K562 (cell line): ENCODE data around the gene CTSL. TPM values are rescaled to one million over a fixed set of nuclear protein-coding genes. Genes with fewer than 3 reads are reported as not detected.

Source experiments
- ATAC-seq: fragments of 200-7000 bp; cut with Tn5 transposase; 3 replicates; pipeline ENCODE4 v1.9.1; 2020; ENCODE audit warnings: moderate library complexity
- BruUV-seq: library from RNA; stranded (reverse); fragments of 400-500 nt; replicated peaks from 2 replicates; lab custom pipeline; 2021; lab: Mats Ljungman, UMichigan
- CTCF ChIA-PET: fragments of 300-600 bp; formaldehyde crosslinking; extraction: SDS; loops from one replicate; lab custom pipeline; 2021; ENCODE audit warnings: low intra/inter-chr PET ratio; lab: Yijun Ruan, JAX
- POLR2A ChIA-PET: fragments of 300-600, 350-650 bp; sonication (Branson Sonifier 250); formaldehyde crosslinking; extraction: SDS; loops from one replicate; lab custom pipeline; 2021; ENCODE audit warnings: antibody characterized with exemption, inconsistent platforms; lab: Yijun Ruan, JAX
- DNase-seq, 4 experiments: peaks; one replicate each; pipeline versions ENCODE4 v3.0.0 to v3.0.0-alpha.2; 2011 to 2018; ENCODE audit warnings: low spot score in 3 of 4, mixed read lengths in 3 of 4; ENCODE audit errors: extremely low read depth in 1 of 4
- FAIRE-seq: peaks from 2 replicates; lab custom pipeline; 2011; peaks lifted over from hg19 to GRCh38; lab: Jason Lieb, UNC
- H2AFZ ChIP-seq: 2 replicates; pipeline ENCODE4 v1.6.0; 2011; ENCODE audit warnings: low read depth, low read length, control low read depth, inconsistent platforms
- H3K27ac ChIP-seq: fragments of 200-600 bp; 3 replicates; pipeline ENCODE4 v1.8.0; 2011; ENCODE audit warnings: low read depth, mild to moderate bottlenecking, control low read depth, inconsistent platforms, low read length, moderate library complexity, mixed read lengths; ENCODE audit errors: extremely low read depth
- H3K27me3 ChIP-seq, 2 experiments: fragments of 300-600 bp in 1 of 2; 2 replicates in 1 of 2; 3 replicates in 1 of 2; pipeline versions ENCODE4 v1.6.0 to v1.8.0; 2011; ENCODE audit warnings: inconsistent platforms in 2 of 2, low read length in 2 of 2, mild to moderate bottlenecking in 1 of 2, mixed read lengths in 1 of 2, moderate library complexity in 1 of 2; ENCODE audit not compliant: control insufficient read depth in 2 of 2, insufficient read depth in 2 of 2
- H3K36me3 ChIP-seq: fragments of 300-600 bp; 3 replicates; pipeline ENCODE4 v1.8.0; 2011; ENCODE audit warnings: mild to moderate bottlenecking, low read length, inconsistent platforms; ENCODE audit not compliant: control insufficient read depth, insufficient read depth
- H3K4me1 ChIP-seq, 2 experiments: fragments of 200-600 bp in 1 of 2; replicated peaks in 1 of 2; 2 replicates in 1 of 2; 3 replicates in 1 of 2; pipeline versions ENCODE4 v1.5.1 to v1.8.0; 2011; ENCODE audit warnings: inconsistent platforms in 2 of 2, low read length in 2 of 2, mild to moderate bottlenecking in 1 of 2, mixed read lengths in 1 of 2, moderate library complexity in 1 of 2; ENCODE audit not compliant: control insufficient read depth in 2 of 2, insufficient read depth in 2 of 2
- H3K4me2 ChIP-seq: 2 replicates; pipeline ENCODE4 v1.6.1; 2011; ENCODE audit warnings: low read length, control low read depth, inconsistent platforms, mixed read lengths; ENCODE audit not compliant: insufficient read depth
- H3K4me3 ChIP-seq: fragments of 200-600 bp; sonication (generic), shearing (Covaris generic); 2 replicates; pipeline ENCODE4 v1.5.1; 2016; ENCODE audit warnings: control low read depth, inconsistent platforms
- H3K79me2 ChIP-seq: fragments of 200-600 bp; 3 replicates; pipeline ENCODE4 v1.8.0; 2011; ENCODE audit warnings: low read length, inconsistent platforms; ENCODE audit not compliant: control insufficient read depth, insufficient read depth
- H3K9ac ChIP-seq, 2 experiments: 2 replicates each; pipeline versions ENCODE4 v1.6.0 to v1.6.1; 2011; ENCODE audit warnings: low read depth in 2 of 2, low read length in 2 of 2, control low read depth in 1 of 2, inconsistent platforms in 1 of 2, mild to moderate bottlenecking in 1 of 2, mixed read lengths in 1 of 2; ENCODE audit not compliant: insufficient read depth in 1 of 2
- H3K9me1 ChIP-seq: one replicate; pipeline ENCODE4 v1.6.0; 2011; ENCODE audit warnings: inconsistent platforms, mild to moderate bottlenecking, low read length, moderate library complexity; ENCODE audit not compliant: control insufficient read depth, insufficient read depth
- H3K9me3 ChIP-seq: replicated peaks from 2 replicates; pipeline ENCODE4 v1.5.1; 2011; ENCODE audit warnings: low read depth, low read length, inconsistent platforms; ENCODE audit not compliant: control insufficient read depth, insufficient read depth
- H4K20me1 ChIP-seq: replicated peaks from 2 replicates; pipeline ENCODE4 v1.6.1; 2011; ENCODE audit warnings: low read length, inconsistent platforms, mixed read lengths; ENCODE audit not compliant: control insufficient read depth, insufficient read depth
- BCOR ChIP-seq: fragments of 450-650 bp; IDR thresholded peaks from 2 replicates; pipeline ENCODE4 v1.6.1; 2016
- ERF ChIP-seq: fragments of 450-650 bp; formaldehyde crosslinking; IDR thresholded peaks from 2 replicates; pipeline ENCODE4 v1.4.0; 2020; ENCODE audit warnings: mild to moderate bottlenecking, mixed read lengths
- ETV5 ChIP-seq: sonication (generic); formaldehyde crosslinking; IDR thresholded peaks from 2 replicates; pipeline ENCODE4 v1.4.0; 2020; ENCODE audit warnings: low read depth, mild to moderate bottlenecking, missing genetic modification reagents
- KDM4B ChIP-seq, 2 experiments: fragments of 450-650 bp in 1 of 2; sonication (generic) in 1 of 2; IDR thresholded peaks; 2 replicates each; pipeline ENCODE4 v1.6.1; 2016 to 2017; ENCODE audit warnings: borderline replicate concordance in 2 of 2, antibody characterized with exemption in 1 of 2, low read depth in 1 of 2, mild to moderate bottlenecking in 1 of 2
- KLF10 ChIP-seq: fragments of 250-450 bp; sonication (Bioruptor Pico); IDR thresholded peaks from 2 replicates; pipeline ENCODE4 v1.6.1; 2021; ENCODE audit warnings: matching md5 sums
- LCOR ChIP-seq: sonication (generic); formaldehyde crosslinking; IDR thresholded peaks from 2 replicates; pipeline ENCODE4 v1.8.0; 2022; ENCODE audit warnings: mild to moderate bottlenecking, missing genetic modification reagents
- RBM25 ChIP-seq: fragments of 200-400 bp; formaldehyde crosslinking; IDR thresholded peaks from 2 replicates; pipeline ENCODE4 v1.6.1; 2018; ENCODE audit warnings: low read length, low read depth, moderate library complexity; ENCODE audit not compliant: severe bottlenecking
- SIN3A ChIP-seq, 2 experiments: fragments of 150-350 bp in 1 of 2; IDR thresholded peaks; 2 replicates each; pipeline ENCODE4 v1.6.1; 2011 to 2016; ENCODE audit warnings: borderline replicate concordance in 2 of 2, low read depth in 2 of 2, low read length in 2 of 2, mild to moderate bottlenecking in 2 of 2, moderate library complexity in 2 of 2; ENCODE audit not compliant: control insufficient read depth in 1 of 2
- SMAD2 ChIP-seq: fragments of 150-350 bp; IDR thresholded peaks from 2 replicates; pipeline ENCODE4 v1.6.1; 2014; ENCODE audit warnings: low read depth, mild to moderate bottlenecking, low read length
- TCF7L2 ChIP-seq: fragments of 150-350 bp; IDR thresholded peaks from 2 replicates; pipeline ENCODE4 v1.6.1; 2016; ENCODE audit warnings: low read depth, mild to moderate bottlenecking, low read length, moderate library complexity
- TEAD4 ChIP-seq, 2 experiments: sonication (generic) in 1 of 2; formaldehyde crosslinking in 1 of 2; IDR thresholded peaks; 2 replicates each; pipeline versions ENCODE4 v1.6.1 to v1.8.0; 2012 to 2022; ENCODE audit warnings: borderline replicate concordance in 1 of 2, inconsistent platforms in 1 of 2, low read length in 1 of 2, mild to moderate bottlenecking in 1 of 2, missing genetic modification reagents in 1 of 2
- TGIF2 ChIP-seq: sonication (generic); formaldehyde crosslinking; IDR thresholded peaks from 2 replicates; pipeline ENCODE4 v1.8.1; 2022; ENCODE audit warnings: mild to moderate bottlenecking, missing genetic modification reagents, moderate library complexity
- ZBTB5 ChIP-seq: fragments of 450-650 bp; IDR thresholded peaks from 2 replicates; pipeline ENCODE4 v1.6.1; 2017; ENCODE audit warnings: antibody characterized with exemption
- ZNF143 ChIP-seq: sonication (generic); formaldehyde crosslinking; IDR thresholded peaks from 2 replicates; pipeline ENCODE4 v1.9.0; 2022; ENCODE audit warnings: mild to moderate bottlenecking, missing genetic modification reagents
- ZNF23 ChIP-seq: fragments of 250-450 bp; sonication (Bioruptor Pico); IDR thresholded peaks from 2 replicates; pipeline ENCODE4 v1.4.0; 2020; ENCODE audit warnings: mild to moderate bottlenecking
- ZNF583 ChIP-seq: fragments of 250-450 bp; sonication (Bioruptor Pico); IDR thresholded peaks from 2 replicates; pipeline ENCODE4 v1.4.0; 2020
- ZNF707 ChIP-seq: fragments of 250-450 bp; sonication (Bioruptor Pico); conservative IDR thresholded peaks from 2 replicates; pipeline ENCODE4 v1.8.0; 2022; ENCODE audit warnings: inconsistent platforms, mild to moderate bottlenecking, moderate library complexity
- WGBS: fragments of 100-300 bp; shearing (Covaris generic); methylation state at CpG from one replicate; pipeline ENCODE4 v1.1.6; 2016; ENCODE audit warnings: low coverage, mixed read lengths; ENCODE audit not compliant: insufficient coverage; ENCODE audit errors: missing lambda C conversion rate; 5-methylcytosine and 5-hydroxymethylcytosine counted together
- in situ Hi-C: fragments of 300-500 bp; cut with MboI; formaldehyde crosslinking; loops from 4 replicates; pipeline ENCODE4 v1.15.0; 2018; ENCODE audit warnings: inconsistent platforms, mixed read lengths
- intact Hi-C: fragments of 100-400 bp; cut with micrococcal nuclease; formaldehyde crosslinking; loops from 2 replicates; pipeline ENCODE4 v1.14.2; 2022
- polyA plus RNA-seq, 8 experiments: library from polyadenylated mRNA; depleted of rRNA in 4 of 8; stranded (reverse) in 5 of 8; unstranded in 3 of 8; fragments of >200 nt; fragmentation: Nextera tagmentation in 2 of 8; fragmentation: Illumina TruSeq in 1 of 8; extraction: Ambion mirVana in 2 of 8; extraction: Trizol in 1 of 8; gene quantifications; 2 replicates each; pipeline versions ENCODE4 v1.2.1 to v1.2.3, GENCODE V29; 2011 to 2014; ENCODE audit warnings: inconsistent platforms in 1 of 8, missing spikeins in 1 of 8
- total RNA-seq, 7 experiments: library from RNA; depleted of rRNA in 6 of 7; stranded (reverse); fragments of >200 nt in 6 of 7; fragmentation: Illumina TruSeq in 2 of 7; extraction: Trizol in 2 of 7; gene quantifications; 2 replicates each; pipeline versions ENCODE4 v1.2.1 to v1.2.3, GENCODE V29; 2011 to 2021; ENCODE audit warnings: low replicate concordance in 1 of 7

Gene CTSL
- total and polyA plus RNA-seq, 9 of the 15 experiments (the other 6 are each of a cell fraction or from before 2014, with no cell fraction given), result 55.9 to 165 (median 93.7) TPM

GRCh38 chr9:87776481-87777379, 50.8 kb downstream of the CTSL start (continued):
- TF ChIP-seq TEAD4 (IDR thresholded peaks at IDR 0.05; ENCODE audit: low read length) (peak; percentile 58; the same call in 1 of the 2 replicates), TEAD4 (CRISPR knock-in tag; IDR thresholded peaks at IDR 0.05; ENCODE audit: borderline replicate concordance) (no peak), SMAD2 (no peak), RBM25 (peak; percentile 81), ZNF23 (CRISPR knock-in tag) (no peak), ETV5 (CRISPR knock-in tag) (no peak), LCOR (CRISPR knock-in tag) (no peak), BCOR (peak; percentile 59), ZNF143 (CRISPR knock-in tag) (no peak), KLF10 (CRISPR knock-in tag) (no peak)

- in situ Hi-C loops (no loop called here), intact Hi-C loops (no loop called here)
- no peak overlapping the region for H2AFZ ChIP-seq
- H3K27ac ChIP-seq, result no peak overlapping the region
- H3K36me3 ChIP-seq, result no peaks in the 10 kb centered on the region
- no peaks in the 10 kb centered on the region for H3K9me1 ChIP-seq
- H3K9ac ChIP-seq, result no peak overlapping the region
- FAIRE-seq (no peak), ATAC-seq (no peak), DNase-seq (no peak)
- H3K4me1 ChIP-seq, result peaks cover 5 to 24% of the 10 kb centered on the region in 2 experiments; a peak in 3 of 5 replicates
- H3K4me3 ChIP-seq, result no peak overlapping the region
- CTCF ChIA-PET, result no interaction called here
- WGBS, result 90% methylated on average over 4 of the region's 4 CpGs
- H3K27me3 ChIP-seq, result no peaks in the 10 kb centered on the region
- no peak overlapping the region for H3K4me2 ChIP-seq
- H3K9me3 ChIP-seq, result no peaks in the 10 kb centered on the region; the same call in 1 of the 2 replicates
- no peaks in the 10 kb centered on the region for H3K79me2 ChIP-seq
- no TSS peak for BruUV-seq
- POLR2A ChIA-PET, result no interaction called here
- H4K20me1 ChIP-seq, result no peaks in the 10 kb centered on the region
- TF ChIP-seq KDM4B (IDR thresholded peaks at IDR 0.05; ENCODE audit: borderline replicate concordance in 2 of 2, low read depth in 1 of 2) (no peak), TEAD4 (IDR thresholded peaks at IDR 0.05; ENCODE audit: low read length) (no peak), TEAD4 (CRISPR knock-in tag; IDR thresholded peaks at IDR 0.05; ENCODE audit: borderline replicate concordance) (no peak), TGIF2 (no peak), TCF7L2 (no peak), ZNF583 (CRISPR knock-in tag) (no peak), ERF (CRISPR knock-in tag) (no peak), ZNF707 (CRISPR knock-in tag) (no peak), SIN3A (IDR thresholded peaks at IDR 0.05; ENCODE audit: borderline replicate concordance in 2 of 2, control insufficient read depth in 1 of 2, low read depth in 2 of 2, low read length in 2 of 2) (no peak), ZBTB5 (no peak)
Observed at GRCh38 chr9:87778996-87779395, 53.1 kb downstream of the CTSL start.
